Measurements from ENCODE around the gene GPR137.

GPR137 gene

GRCh38 chr11:64245797-64246620 lies 39.6 kb upstream of the GPR137 start:
- peaks cover 4% of the 10 kb centered on the region for H3K4me1 ChIP-seq (ENCODE audit: control insufficient read depth, insufficient read depth, low read length)
- CTCF ChIA-PET, result interaction anchor here (0.9 to 1.7 kb wide), 7 partner anchors 9 to 86 kb away, joined by 3 to 10 read pairs (median 4); no protein-coding TSS in a partner anchor
- TF ChIP-seq ZNF146 (tag by site-specific recombination; IDR thresholded peaks at IDR 0.05) (no peak; the same call in 1 of the 2 replicates), ZNF623 (tag by site-specific recombination; IDR thresholded peaks at IDR 0.05) (no peak), ZNF114 (tag by site-specific recombination; IDR thresholded peaks at IDR 0.05) (no peak), ZFP3 (tag by site-specific recombination; IDR thresholded peaks at IDR 0.05; ENCODE audit: low read depth) (no peak), ZNF37A (tag by site-specific recombination; IDR thresholded peaks at IDR 0.05) (no peak), TRIM28 (IDR thresholded peaks at IDR 0.05; ENCODE audit: borderline replicate concordance, low read length) (no peak), GLI4 (tag by site-specific recombination; IDR thresholded peaks at IDR 0.05) (no peak), ZNF10 (tag by site-specific recombination; IDR thresholded peaks at IDR 0.05) (no peak), ZNF830 (tag by site-specific recombination; IDR thresholded peaks at IDR 0.05; ENCODE audit: low read depth) (no peak), PRDM10 (tag by site-specific recombination; IDR thresholded peaks at IDR 0.05) (peak; percentile 67), ZNF549 (tag by site-specific recombination; IDR thresholded peaks at IDR 0.05) (no peak), ZNF169 (tag by site-specific recombination; IDR thresholded peaks at IDR 0.05) (no peak), ZNF23 (tag by site-specific recombination; IDR thresholded peaks at IDR 0.05; ENCODE audit: borderline replicate concordance) (no peak), ZNF202 (tag by site-specific recombination; IDR thresholded peaks at IDR 0.05; ENCODE audit: borderline replicate concordance) (no peak), INSM2 (tag by site-specific recombination; IDR thresholded peaks at IDR 0.05) (peak; percentile 33; the same call in 1 of the 2 replicates), ZNF354C (tag by site-specific recombination; IDR thresholded peaks at IDR 0.05; ENCODE audit: borderline replicate concordance, low read depth) (no peak), ZBTB21 (tag by site-specific recombination; IDR thresholded peaks at IDR 0.05) (no peak), ZNF366 (tag by site-specific recombination; conservative IDR thresholded peaks at IDR 0.05) (no peak), KLF9 (tag by site-specific recombination; IDR thresholded peaks at IDR 0.05; ENCODE audit: low read depth) (peak; percentile 65), ZNF157 (tag by site-specific recombination; IDR thresholded peaks at IDR 0.05) (no peak)
- TF ChIP-seq, protein P1, sequence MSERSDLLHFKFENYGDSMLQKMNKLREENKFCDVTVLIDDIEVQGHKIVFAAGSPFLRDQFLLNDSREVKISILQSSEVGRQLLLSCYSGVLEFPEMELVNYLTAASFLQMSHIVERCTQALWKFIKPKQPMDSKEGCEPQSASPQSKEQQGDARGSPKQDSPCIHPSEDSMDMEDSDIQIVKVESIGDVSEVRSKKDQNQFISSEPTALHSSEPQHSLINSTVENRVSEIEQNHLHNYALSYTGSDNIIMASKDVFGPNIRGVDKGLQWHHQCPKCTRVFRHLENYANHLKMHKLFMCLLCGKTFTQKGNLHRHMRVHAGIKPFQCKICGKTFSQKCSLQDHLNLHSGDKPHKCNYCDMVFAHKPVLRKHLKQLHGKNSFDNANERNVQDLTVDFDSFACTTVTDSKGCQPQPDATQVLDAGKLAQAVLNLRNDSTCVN (tag by site-specific recombination; optimal IDR thresholded peaks at IDR 0.05), result peak; percentile 51
- TF ChIP-seq, protein P2, sequence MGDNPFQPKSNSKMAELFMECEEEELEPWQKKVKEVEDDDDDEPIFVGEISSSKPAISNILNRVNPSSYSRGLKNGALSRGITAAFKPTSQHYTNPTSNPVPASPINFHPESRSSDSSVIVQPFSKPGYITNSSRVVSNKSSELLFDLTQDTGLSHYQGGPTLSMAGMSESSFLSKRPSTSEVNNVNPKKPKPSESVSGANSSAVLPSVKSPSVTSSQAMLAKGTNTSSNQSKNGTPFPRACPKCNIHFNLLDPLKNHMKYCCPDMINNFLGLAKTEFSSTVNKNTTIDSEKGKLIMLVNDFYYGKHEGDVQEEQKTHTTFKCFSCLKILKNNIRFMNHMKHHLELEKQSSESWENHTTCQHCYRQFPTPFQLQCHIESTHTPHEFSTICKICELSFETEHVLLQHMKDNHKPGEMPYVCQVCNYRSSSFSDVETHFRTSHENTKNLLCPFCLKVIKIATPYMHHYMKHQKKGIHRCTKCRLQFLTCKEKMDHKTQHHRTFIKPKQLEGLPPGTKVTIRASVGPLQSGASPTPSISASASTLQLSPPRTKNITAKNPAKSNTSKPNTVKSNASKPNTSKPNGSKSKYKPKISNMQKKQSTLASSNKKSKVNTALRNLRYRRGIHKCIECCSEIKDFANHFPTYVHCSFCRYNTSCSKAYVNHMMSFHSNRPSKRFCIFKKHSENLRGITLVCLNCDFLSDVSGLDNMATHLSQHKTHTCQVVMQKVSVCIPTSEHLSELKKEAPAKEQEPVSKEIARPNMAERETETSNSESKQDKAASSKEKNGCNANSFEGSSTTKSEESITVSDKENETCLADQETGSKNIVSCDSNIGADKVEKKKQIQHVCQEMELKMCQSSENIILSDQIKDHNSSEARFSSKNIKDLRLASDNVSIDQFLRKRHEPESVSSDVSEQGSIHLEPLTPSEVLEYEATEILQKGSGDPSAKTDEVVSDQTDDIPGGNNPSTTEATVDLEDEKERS (tag by site-specific recombination; IDR thresholded peaks at IDR 0.05), result no peak
- TF ChIP-seq, protein P3, sequence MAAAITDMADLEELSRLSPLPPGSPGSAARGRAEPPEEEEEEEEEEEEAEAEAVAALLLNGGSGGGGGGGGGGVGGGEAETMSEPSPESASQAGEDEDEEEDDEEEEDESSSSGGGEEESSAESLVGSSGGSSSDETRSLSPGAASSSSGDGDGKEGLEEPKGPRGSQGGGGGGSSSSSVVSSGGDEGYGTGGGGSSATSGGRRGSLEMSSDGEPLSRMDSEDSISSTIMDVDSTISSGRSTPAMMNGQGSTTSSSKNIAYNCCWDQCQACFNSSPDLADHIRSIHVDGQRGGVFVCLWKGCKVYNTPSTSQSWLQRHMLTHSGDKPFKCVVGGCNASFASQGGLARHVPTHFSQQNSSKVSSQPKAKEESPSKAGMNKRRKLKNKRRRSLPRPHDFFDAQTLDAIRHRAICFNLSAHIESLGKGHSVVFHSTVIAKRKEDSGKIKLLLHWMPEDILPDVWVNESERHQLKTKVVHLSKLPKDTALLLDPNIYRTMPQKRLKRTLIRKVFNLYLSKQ (tag by site-specific recombination; IDR thresholded peaks at IDR 0.05; ENCODE audit: borderline replicate concordance), result no peak

More at GRCh38 chr11:64245797-64246620, 39.6 kb upstream of the GPR137 start:
- H3K36me3 ChIP-seq (ENCODE audit: control insufficient read depth in 2 of 2, insufficient read depth in 1 of 2, low read length in 2 of 2), result peaks cover 0 to 20% of the 10 kb centered on the region in 2 experiments; a peak in 1 of 3 replicates
- POLR2A ChIA-PET, result interaction anchor here (0.6 to 7.2 kb wide), 10 partner anchors 10 to 72 kb away, joined by 3 to 96 read pairs (median 6); partner anchors contain the start of genes NUDT22, PRDX5, STIP1 and TRMT112
- peak overlapping the region; percentile 68 for H3K4me3 ChIP-seq (ENCODE audit: low read depth, low read length)
- no peaks in the 10 kb centered on the region for H3K9me3 ChIP-seq (ENCODE audit: control insufficient read depth, insufficient read depth, low read depth, low read length)
- H3K27ac ChIP-seq (ENCODE audit: extremely low read depth, low read depth, low read length), result peak overlapping the region; percentile 66; the same call in 1 of the 2 replicates
